ENCODE data around the gene ARL13B. TPM values are rescaled to one million over a fixed set of nuclear protein-coding genes. Genes with fewer than 3 reads are reported as not detected.

Gene ARL13B
- total RNA-seq, 8 experiments from 2014 or later = 6.6 to 17.0 (median 10.6) TPM

GRCh38 chr3:94095111-94095510 lies 115.2 kb downstream of the ARL13B start:
- no peaks in the 10 kb centered on the region for H3K4me1 ChIP-seq (replicated peaks in 1 of 2)
- ATAC-seq (replicated peaks in 6 of 8) = no peak
- 88 to 100% (median 100%) methylated on average over 2 of the region's 2 CpGs; no CpG with 5 or more reads in 7 of the 10 experiments for WGBS, 10 experiments
- H3K27ac ChIP-seq = no peak overlapping the region
- H3K4me3 ChIP-seq = no peak overlapping the region
- in situ Hi-C loops (cut with MboI; ENCODE audit: low pct_unique_long_range_greater_than_20kb in 2 of 9, low sequenced_read_pairs in 9 of 9, unreplicated experiment in 9 of 9) = no loop called here

- Histone ChIP-seq H3K27ac (no peak overlapping the region), H3K4me3 (no peak overlapping the region), H3K4me1 (replicated peaks in 1 of 2) (no peaks in the 10 kb centered on the region)
- 63 to 100% (median 86%) methylated on average over 1 to 3 of the region's 3 CpGs; no CpG with 5 or more reads in 1 of the 10 experiments for WGBS, 10 experiments
- no peak for ATAC-seq (replicated peaks in 6 of 8)
- in situ Hi-C loops (cut with MboI; ENCODE audit: low pct_unique_long_range_greater_than_20kb in 2 of 9, low sequenced_read_pairs in 9 of 9, unreplicated experiment in 9 of 9) = no loop called here
Observed at GRCh38 chr3:94098452-94098851, 118.5 kb downstream of the ARL13B start.

DNA sequence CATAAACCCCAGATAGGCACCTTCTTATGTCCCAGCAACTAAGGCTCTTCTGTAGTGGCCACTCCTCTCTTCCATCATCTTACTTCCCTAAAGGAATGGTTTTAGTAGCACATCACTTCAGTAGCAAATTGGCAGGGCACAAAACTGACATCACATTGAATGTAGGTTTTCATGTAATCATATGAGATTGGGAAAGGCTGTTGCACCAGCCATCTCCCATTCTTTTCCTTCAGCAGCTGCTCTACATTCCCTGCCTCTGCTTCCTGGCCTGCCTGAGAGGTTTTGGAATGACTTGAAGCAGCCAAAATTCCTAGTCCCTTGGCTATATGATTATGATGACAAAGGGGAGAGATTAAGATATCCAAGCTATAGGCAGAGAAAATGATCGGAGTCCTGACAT lies 119.4 kb downstream of the ARL13B start:
- Histone ChIP-seq H3K4me1 (replicated peaks in 1 of 2) (no peaks in the 10 kb centered on the region), H3K4me3 (no peak overlapping the region), H3K27ac (no peak overlapping the region)
- in situ Hi-C loops (cut with MboI; ENCODE audit: low pct_unique_long_range_greater_than_20kb in 2 of 9, low sequenced_read_pairs in 9 of 9, unreplicated experiment in 9 of 9) = no loop called here
- WGBS, 10 experiments = 80 to 100% (median 96%) methylated on average over 1 of the region's 1 CpG; no CpG with 5 or more reads in 2 of the 10 experiments
- no peak for ATAC-seq (replicated peaks in 6 of 8)

DNA sequence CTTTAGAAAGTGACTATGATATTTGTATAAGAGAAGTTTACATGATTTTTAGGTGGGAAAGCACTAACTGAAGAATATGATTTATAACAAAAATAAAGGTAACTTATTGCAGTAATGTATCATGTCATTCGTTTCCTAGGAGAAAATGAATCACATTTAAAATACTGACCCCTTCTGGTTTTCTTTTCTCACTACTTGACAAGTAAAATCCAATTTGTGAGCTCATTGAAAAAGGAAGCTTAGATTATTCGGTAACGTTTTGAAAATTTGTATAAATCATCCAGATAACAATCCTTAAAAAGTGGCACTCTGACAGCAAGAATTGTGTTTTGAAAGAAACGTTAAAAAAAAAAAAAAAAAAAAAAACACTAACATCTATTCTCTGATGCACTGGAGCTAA lies 121.9 kb downstream of the ARL13B start:
- no peak for ATAC-seq (replicated peaks in 6 of 8)
- in situ Hi-C loops (cut with MboI; ENCODE audit: low pct_unique_long_range_greater_than_20kb in 2 of 9, low sequenced_read_pairs in 9 of 9, unreplicated experiment in 9 of 9) = no loop called here
- H3K27ac ChIP-seq = no peak overlapping the region
- H3K4me1 ChIP-seq (replicated peaks in 1 of 2) = no peaks in the 10 kb centered on the region
- H3K4me3 ChIP-seq = no peak overlapping the region
- WGBS, 10 experiments = 41 to 92% (median 73%) methylated on average over 3 to 4 of the region's 4 CpGs; no CpG with 5 or more reads in 1 of the 10 experiments

Other genes with a start within 250 kb of the ARL13B start
- gene PROS1, start 6.3 kb upstream of the ARL13B start, total RNA-seq = 10 to 100 TPM in 6 of 8 experiments, 1 to 10 TPM in 1, under 1 TPM in 1; 0.70 to 80.9 (median 14.7) TPM
- gene STX19, start 48.4 kb downstream of the ARL13B start, total RNA-seq = 1 to 10 TPM in 2 of 8 experiments, under 1 TPM in 5, not detected in 1; 0.21 to 2.2 (median 0.60) TPM
- 10 to 100 TPM in 2 of 8 experiments, 1 to 10 TPM in 6; 4.5 to 12.5 (median 7.9) TPM for gene DHFR2, start 82.8 kb downstream of the ARL13B start, total RNA-seq
- gene NSUN3, start 82.9 kb downstream of the ARL13B start, total RNA-seq = 10 to 100 TPM in 7 of 8 experiments, 1 to 10 TPM in 1; 9.1 to 20.7 (median 13.7) TPM